GM20431 (cell line): ENCODE results near the gene ZBTB7A.

Experiments used
- in situ Hi-C: fragments of 300-500 bp; cut with MseI, MboI; formaldehyde crosslinking; loops from one replicate; pipeline ENCODE4 v1.15.0; 2020; ENCODE audit warnings: low sequenced_read_pairs; ENCODE audit not compliant: unreplicated experiment

Gene ZBTB7A

GRCh38 chr19:4069331-4069959, 2.7 kb upstream of the ZBTB7A start:
- in situ Hi-C loops = no loop called here

GRCh38 chr19:4068047-4068966, 1.6 kb upstream of the ZBTB7A start:
- in situ Hi-C loops = no loop called here

GRCh38 chr19:4067396-4068046, 822 bp upstream of the ZBTB7A start:
- in situ Hi-C loops = no loop called here

- in situ Hi-C loops = no loop called here
Measured at GRCh38 chr19:4066176-4066606, 508 bp downstream of the ZBTB7A start.

- in situ Hi-C loops = no loop called here
Measured at GRCh38 chr19:4065430-4066175, 1.1 kb downstream of the ZBTB7A start.

GRCh38 chr19:4064496-4065260, 2.0 kb downstream of the ZBTB7A start:
- in situ Hi-C loops = no loop called here

GRCh38 chr19:4064149-4064495, 2.6 kb downstream of the ZBTB7A start:
- in situ Hi-C loops = no loop called here

- in situ Hi-C loops = no loop called here
Measured at GRCh38 chr19:4063369-4064148, 3.1 kb downstream of the ZBTB7A start.

GRCh38 chr19:4062419-4063368, 4.0 kb downstream of the ZBTB7A start:
- in situ Hi-C loops = no loop called here

GRCh38 chr19:4061683-4062418, 4.8 kb downstream of the ZBTB7A start:
- in situ Hi-C loops = no loop called here

GRCh38 chr19:4061178-4061682, 5.5 kb downstream of the ZBTB7A start:
- in situ Hi-C loops = no loop called here

- in situ Hi-C loops = no loop called here
Measured at GRCh38 chr19:4060621-4061177, 6.0 kb downstream of the ZBTB7A start.

- in situ Hi-C loops = no loop called here
Measured at GRCh38 chr19:4059891-4060620, 6.6 kb downstream of the ZBTB7A start.

GRCh38 chr19:4059453-4059871, 7.2 kb downstream of the ZBTB7A start:
- in situ Hi-C loops = no loop called here

GRCh38 chr19:4058693-4059452, 7.8 kb downstream of the ZBTB7A start:
- in situ Hi-C loops = no loop called here
